Mucosa of gallbladder (tissue), 1 donor: ENCODE data around the gene AMER2. TPM values are rescaled to one million over a fixed set of nuclear protein-coding genes. Genes with fewer than 3 reads are reported as not detected.

Experiments
- DNase-seq: peaks from one replicate; pipeline ENCODE4 v3.0.0-alpha.2; 2020; ENCODE audit warnings: low spot score
- total RNA-seq: library from RNA; stranded (reverse); gene quantifications from one replicate; pipeline ENCODE4 v1.2.1, GENCODE V29; 2021
- donor health status: DM: no; HTN: no; CAD: no.

Gene AMER2
- not detected for total RNA-seq

- no peak for DNase-seq
Observed at GRCh38 chr13:25171517-25172302, at the start of gene AMER2. Gene AMER2 (minus strand): TSS chr13:25172288. CDS start chr13:25171619, 669 bp downstream.

- no peak for DNase-seq
Observed at GRCh38 chr13:25218019-25218418, 45.9 kb upstream of the AMER2 start.

- no peak for DNase-seq
Observed at GRCh38 chr13:25217023-25217885, 45.2 kb upstream of the AMER2 start.

- DNase-seq, result no peak
Observed at GRCh38 chr13:25215253-25215575, 43.1 kb upstream of the AMER2 start.

GRCh38 chr13:25214491-25215252, 42.6 kb upstream of the AMER2 start:
- DNase-seq, result no peak

GRCh38 chr13:25213715-25214114, 41.6 kb upstream of the AMER2 start:
- no peak for DNase-seq

GRCh38 chr13:25210842-25211569, 38.9 kb upstream of the AMER2 start:
- no peak for DNase-seq

GRCh38 chr13:25207291-25207810, 35.3 kb upstream of the AMER2 start:
- DNase-seq, result no peak

- no peak for DNase-seq
Observed at GRCh38 chr13:25204863-25205262, 32.8 kb upstream of the AMER2 start.

- DNase-seq, result no peak
Observed at GRCh38 chr13:25203127-25203740, 31.1 kb upstream of the AMER2 start.

- no peak for DNase-seq
Observed at GRCh38 chr13:25200783-25201182, 28.7 kb upstream of the AMER2 start.

- DNase-seq, result no peak
Observed at GRCh38 chr13:25198647-25199046, 26.6 kb upstream of the AMER2 start.

- no peak for DNase-seq
Observed at GRCh38 chr13:25196971-25197370, 24.9 kb upstream of the AMER2 start.

- DNase-seq, result no peak
Observed at GRCh38 chr13:25192936-25193335, 20.8 kb upstream of the AMER2 start.

GRCh38 chr13:25192489-25192888, 20.4 kb upstream of the AMER2 start:
- no peak for DNase-seq

GRCh38 chr13:25192052-25192451, 20.0 kb upstream of the AMER2 start:
- DNase-seq, result no peak

GRCh38 chr13:25190771-25191170, 18.7 kb upstream of the AMER2 start:
- DNase-seq, result no peak

GRCh38 chr13:25190256-25190655, 18.2 kb upstream of the AMER2 start:
- DNase-seq, result no peak

GRCh38 chr13:25187596-25187995, 15.5 kb upstream of the AMER2 start:
- no peak for DNase-seq

GRCh38 chr13:25186187-25186586, 14.1 kb upstream of the AMER2 start:
- DNase-seq, result no peak

- DNase-seq, result no peak
Observed at GRCh38 chr13:25181597-25181996, 9.5 kb upstream of the AMER2 start.
